ENCODE data around the gene TM4SF1. TPM values are rescaled to one million over a fixed set of nuclear protein-coding genes. Genes with fewer than 3 reads are reported as not detected.

Gene TM4SF1
- total and polyA plus RNA-seq, 9 of the 15 experiments (the other 6 are each of a cell fraction or from before 2014, with no cell fraction given) = 0.06 to 0.44 (median 0.08) TPM; not detected in 4

DNA sequence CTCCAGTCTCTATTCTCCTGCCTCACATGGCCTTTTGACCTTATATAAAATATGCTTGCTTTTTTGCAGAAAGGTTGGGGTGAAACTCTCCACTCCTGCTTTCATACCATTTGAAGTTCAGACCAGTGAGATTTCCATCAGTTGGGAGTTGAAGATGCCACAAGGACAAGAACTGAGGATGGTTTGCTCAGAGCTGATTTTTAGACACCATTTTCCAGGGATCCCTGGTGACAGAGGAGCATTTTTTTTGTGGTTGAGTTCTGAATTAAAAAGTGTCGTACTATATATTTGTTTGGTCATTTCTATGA, 8.8 kb upstream of the TM4SF1 start:
- DNase-seq (ENCODE audit: extremely low read depth in 1 of 4, low spot score in 3 of 4) (no peak), FAIRE-seq (no peak), ATAC-seq (no peak)
- CTCF ChIA-PET (ENCODE audit: low intra/inter-chr PET ratio) = no interaction called here
- no peaks in the 10 kb centered on the region for H3K36me3 ChIP-seq (ENCODE audit: control insufficient read depth, insufficient read depth, low read length)
- no peak overlapping the region for H3K9ac ChIP-seq (ENCODE audit: insufficient read depth in 1 of 2, low read depth in 2 of 2, low read length in 2 of 2)
- no peaks in the 10 kb centered on the region for H3K4me1 ChIP-seq (replicated peaks in 1 of 2; ENCODE audit: control insufficient read depth in 2 of 2, insufficient read depth in 2 of 2, low read length in 2 of 2)
- peaks cover 0 to 5% of the 10 kb centered on the region in 2 experiments; a peak in 2 of 5 replicates for H3K27me3 ChIP-seq (ENCODE audit: control insufficient read depth in 2 of 2, insufficient read depth in 2 of 2, low read length in 2 of 2)
- H3K27ac ChIP-seq (ENCODE audit: extremely low read depth, low read depth, low read length) = no peak overlapping the region
- no TSS peak for BruUV-seq (replicated peaks)
- H3K9me1 ChIP-seq (ENCODE audit: control insufficient read depth, insufficient read depth, low read length) = no peaks in the 10 kb centered on the region
- H2AFZ ChIP-seq (ENCODE audit: low read depth, low read length) = no peak overlapping the region
- TF ChIP-seq NFYB (IDR thresholded peaks at IDR 0.05; ENCODE audit: extremely low read depth, insufficient read length) (no peak), HMG20A (CRISPR knock-in tag; conservative IDR thresholded peaks at IDR 0.05) (no peak), MIER1 (IDR thresholded peaks at IDR 0.05; ENCODE audit: low read depth) (no peak), TCF7L2 (IDR thresholded peaks at IDR 0.05; ENCODE audit: low read depth, low read length) (no peak), ILF3 (IDR thresholded peaks at IDR 0.05; ENCODE audit: borderline replicate concordance) (no peak)
- POLR2A ChIA-PET = no interaction called here
- no peaks in the 10 kb centered on the region for H4K20me1 ChIP-seq (replicated peaks; ENCODE audit: control insufficient read depth, insufficient read depth, low read length)
- in situ Hi-C loops (cut with MboI) = no loop called here
- WGBS (ENCODE audit: insufficient coverage, low coverage, missing lambda C conversion rate) = 0% methylated on average over 1 of the region's 1 CpG
- no peaks in the 10 kb centered on the region for H3K79me2 ChIP-seq (ENCODE audit: control insufficient read depth, insufficient read depth, low read length)
- H3K4me2 ChIP-seq (ENCODE audit: insufficient read depth, low read length) = no peak overlapping the region
- intact Hi-C loops (cut with micrococcal nuclease) = no loop called here
- no peaks in the 10 kb centered on the region for H3K9me3 ChIP-seq (replicated peaks; ENCODE audit: control insufficient read depth, insufficient read depth, low read depth, low read length)
- no peak overlapping the region for H3K4me3 ChIP-seq

DNA sequence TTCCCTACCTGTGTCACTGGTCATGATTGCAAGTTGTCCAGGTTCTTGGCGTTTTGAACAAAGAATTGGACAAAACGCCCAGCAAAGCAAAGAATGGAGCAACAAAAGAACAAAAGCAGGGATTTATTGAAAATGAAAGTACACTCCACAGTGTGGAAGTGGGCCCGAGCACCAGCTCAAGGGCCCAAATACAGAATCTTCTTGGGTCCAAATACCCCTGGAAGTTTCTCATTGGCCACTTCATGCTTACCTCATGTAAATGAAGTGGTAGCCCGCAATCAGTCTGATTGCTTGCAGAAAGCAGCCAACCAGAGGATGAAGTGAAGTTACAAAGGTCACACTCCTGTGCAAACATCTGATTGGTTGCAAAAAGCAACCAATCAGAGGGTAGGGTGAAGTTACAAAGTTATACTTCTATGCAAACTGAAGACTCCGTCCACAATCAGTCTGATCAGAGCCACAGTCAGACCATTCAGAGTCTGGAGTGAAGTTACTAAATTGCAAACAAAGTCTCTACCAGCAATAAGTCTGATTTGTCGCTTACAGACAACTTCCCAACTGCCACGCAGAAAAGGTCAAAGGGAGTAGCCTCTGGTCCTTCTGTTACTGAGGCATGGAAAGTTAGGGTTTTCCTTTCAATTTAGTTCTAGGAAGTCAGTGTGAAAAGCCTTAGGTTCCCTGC, 8.3 kb upstream of the TM4SF1 start:
- Histone ChIP-seq H3K4me3 (no peak overlapping the region), H2AFZ (ENCODE audit: low read depth, low read length) (no peak overlapping the region), H3K9ac (ENCODE audit: insufficient read depth in 1 of 2, low read depth in 2 of 2, low read length in 2 of 2) (no peak overlapping the region), H3K27ac (ENCODE audit: extremely low read depth, low read depth, low read length) (no peak overlapping the region), H3K79me2 (ENCODE audit: control insufficient read depth, insufficient read depth, low read length) (no peaks in the 10 kb centered on the region), H3K4me1 (replicated peaks in 1 of 2; ENCODE audit: control insufficient read depth in 2 of 2, insufficient read depth in 2 of 2, low read length in 2 of 2) (no peaks in the 10 kb centered on the region), H4K20me1 (replicated peaks; ENCODE audit: control insufficient read depth, insufficient read depth, low read length) (no peaks in the 10 kb centered on the region), H3K4me2 (ENCODE audit: insufficient read depth, low read length) (no peak overlapping the region), H3K27me3 (ENCODE audit: control insufficient read depth in 2 of 2, insufficient read depth in 2 of 2, low read length in 2 of 2) (peaks cover 0 to under 1% of the 10 kb centered on the region in 2 experiments; a peak in 2 of 5 replicates), H3K9me1 (ENCODE audit: control insufficient read depth, insufficient read depth, low read length) (no peaks in the 10 kb centered on the region), H3K9me3 (replicated peaks; ENCODE audit: control insufficient read depth, insufficient read depth, low read depth, low read length) (no peaks in the 10 kb centered on the region), H3K36me3 (ENCODE audit: control insufficient read depth, insufficient read depth, low read length) (no peaks in the 10 kb centered on the region)
- in situ Hi-C loops (cut with MboI) (no loop called here), intact Hi-C loops (cut with micrococcal nuclease) (no loop called here)
- no TSS peak for BruUV-seq (replicated peaks)
- under 1% methylated on average over 7 of the region's 7 CpGs for WGBS (ENCODE audit: insufficient coverage, low coverage, missing lambda C conversion rate)
- TF ChIP-seq ZNF274 (IDR thresholded peaks at IDR 0.05; ENCODE audit: borderline replicate concordance, low read depth, low read length) = no peak
- TF ChIP-seq ZNF507 (tag; conservative IDR thresholded peaks at IDR 0.05) = no peak
- TF ChIP-seq, protein P1, sequence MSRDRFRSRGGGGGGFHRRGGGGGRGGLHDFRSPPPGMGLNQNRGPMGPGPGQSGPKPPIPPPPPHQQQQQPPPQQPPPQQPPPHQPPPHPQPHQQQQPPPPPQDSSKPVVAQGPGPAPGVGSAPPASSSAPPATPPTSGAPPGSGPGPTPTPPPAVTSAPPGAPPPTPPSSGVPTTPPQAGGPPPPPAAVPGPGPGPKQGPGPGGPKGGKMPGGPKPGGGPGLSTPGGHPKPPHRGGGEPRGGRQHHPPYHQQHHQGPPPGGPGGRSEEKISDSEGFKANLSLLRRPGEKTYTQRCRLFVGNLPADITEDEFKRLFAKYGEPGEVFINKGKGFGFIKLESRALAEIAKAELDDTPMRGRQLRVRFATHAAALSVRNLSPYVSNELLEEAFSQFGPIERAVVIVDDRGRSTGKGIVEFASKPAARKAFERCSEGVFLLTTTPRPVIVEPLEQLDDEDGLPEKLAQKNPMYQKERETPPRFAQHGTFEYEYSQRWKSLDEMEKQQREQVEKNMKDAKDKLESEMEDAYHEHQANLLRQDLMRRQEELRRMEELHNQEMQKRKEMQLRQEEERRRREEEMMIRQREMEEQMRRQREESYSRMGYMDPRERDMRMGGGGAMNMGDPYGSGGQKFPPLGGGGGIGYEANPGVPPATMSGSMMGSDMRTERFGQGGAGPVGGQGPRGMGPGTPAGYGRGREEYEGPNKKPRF (IDR thresholded peaks at IDR 0.05; ENCODE audit: low read depth, low read length) = no peak
- TF ChIP-seq ZNF699 (CRISPR knock-in tag; IDR thresholded peaks at IDR 0.05; ENCODE audit: insufficient replicate concordance) = no peak
- no peak for TF ChIP-seq ESRRA (IDR thresholded peaks at IDR 0.05; ENCODE audit: borderline replicate concordance, low read depth)
- TF ChIP-seq BACH1 (tag; IDR thresholded peaks at IDR 0.05) = no peak
- DNase-seq (ENCODE audit: extremely low read depth in 1 of 4, low spot score in 3 of 4) (no peak), FAIRE-seq (no peak), ATAC-seq (no peak)
- ChIA-PET POLR2A (no interaction called here), CTCF (ENCODE audit: low intra/inter-chr PET ratio) (no interaction called here)
